ENCODE measurements around the gene CMSS1.

Gene CMSS1

GRCh38 chr3:99875581-99875928 lies 57.9 kb downstream of the CMSS1 start:
- no peak for DNase-seq (ENCODE audit: low read depth in 2 of 2)

- DNase-seq (ENCODE audit: low read depth in 2 of 2), result peak; percentile 40 to 45
Observed at GRCh38 chr3:99875929-99876841, 58.5 kb downstream of the CMSS1 start.

GRCh38 chr3:99877031-99877579 lies 59.4 kb downstream of the CMSS1 start:
- no peak for DNase-seq (ENCODE audit: low read depth in 2 of 2)

GRCh38 chr3:99878005-99878404 lies 60.3 kb downstream of the CMSS1 start:
- DNase-seq (ENCODE audit: low read depth in 2 of 2), result no peak

GRCh38 chr3:99879275-99879674 lies 61.6 kb downstream of the CMSS1 start:
- DNase-seq (ENCODE audit: low read depth in 2 of 2), result no peak

- DNase-seq (ENCODE audit: low read depth in 2 of 2), result no peak
Observed at GRCh38 chr3:99881121-99881524, 63.5 kb downstream of the CMSS1 start.

GRCh38 chr3:99882436-99883137 lies 64.9 kb downstream of the CMSS1 start:
- no peak for DNase-seq (ENCODE audit: low read depth in 2 of 2)

GRCh38 chr3:99883138-99883461 lies 65.4 kb downstream of the CMSS1 start:
- no peak for DNase-seq (ENCODE audit: low read depth in 2 of 2)

GRCh38 chr3:99883693-99884092 lies 66.0 kb downstream of the CMSS1 start:
- no peak for DNase-seq (ENCODE audit: low read depth in 2 of 2)

GRCh38 chr3:99884484-99884883 lies 66.8 kb downstream of the CMSS1 start:
- no peak for DNase-seq (ENCODE audit: low read depth in 2 of 2)

GRCh38 chr3:99885085-99885484 lies 67.4 kb downstream of the CMSS1 start:
- DNase-seq (ENCODE audit: low read depth in 2 of 2), result no peak

- DNase-seq (ENCODE audit: low read depth in 2 of 2), result no peak
Observed at GRCh38 chr3:99885851-99886250, 68.2 kb downstream of the CMSS1 start.

- DNase-seq (ENCODE audit: low read depth in 2 of 2), result no peak
Observed at GRCh38 chr3:99891610-99892285, 74.1 kb downstream of the CMSS1 start.

- no peak for DNase-seq (ENCODE audit: low read depth in 2 of 2)
Observed at GRCh38 chr3:99892332-99892731, 74.7 kb downstream of the CMSS1 start.

- DNase-seq (ENCODE audit: low read depth in 2 of 2), result no peak
Observed at GRCh38 chr3:99895131-99895696, 77.6 kb downstream of the CMSS1 start.

GRCh38 chr3:99895703-99896441 lies 78.2 kb downstream of the CMSS1 start:
- DNase-seq (ENCODE audit: low read depth in 2 of 2), result no peak

GRCh38 chr3:99896482-99896881 lies 78.8 kb downstream of the CMSS1 start:
- DNase-seq (ENCODE audit: low read depth in 2 of 2), result no peak

- no peak for DNase-seq (ENCODE audit: low read depth in 2 of 2)
Observed at GRCh38 chr3:99899603-99900002, 81.9 kb downstream of the CMSS1 start.

- DNase-seq (ENCODE audit: low read depth in 2 of 2), result no peak
Observed at GRCh38 chr3:99900248-99900647, 82.6 kb downstream of the CMSS1 start.

- no peak for DNase-seq (ENCODE audit: low read depth in 2 of 2)
Observed at GRCh38 chr3:99901200-99901926, 83.7 kb downstream of the CMSS1 start.

GRCh38 chr3:99902091-99902490 lies 84.4 kb downstream of the CMSS1 start:
- DNase-seq (ENCODE audit: low read depth in 2 of 2), result no peak

All from stimulated activated CD8-positive, alpha-beta memory T cell treated with anti-CD3 and anti-CD28 coated beads, Interleukin-2, amount 100 ng/mL, for 48 hours (primary cell).